Loucy (cell line): Measurements from ENCODE around the gene PIGBOS1.

Experiments used
- H2AFZ ChIP-seq: fragments of 200-600 bp; sonication (generic); 2 replicates; pipeline ENCODE4 v1.6.0; 2016; ENCODE audit warnings: antibody characterized with exemption, mild to moderate bottlenecking, low read length, moderate library complexity
- H3F3A ChIP-seq: fragments of 200-600 bp; 2 replicates; pipeline ENCODE4 v1.6.0; 2016; ENCODE audit warnings: antibody characterized with exemption, low read depth, mild to moderate bottlenecking
- H3K27me3 ChIP-seq: fragments of 200-600 bp; sonication (generic); 2 replicates; pipeline ENCODE4 v1.6.1; 2014; ENCODE audit warnings: low read length, mild to moderate bottlenecking; ENCODE audit not compliant: insufficient read depth, poor library complexity, severe bottlenecking
- H3K36me3 ChIP-seq: fragments of 200-600 bp; sonication (generic); 2 replicates; pipeline ENCODE4 v1.6.1; 2016; ENCODE audit warnings: low read length; ENCODE audit not compliant: insufficient read depth
- H3K4me1 ChIP-seq: fragments of 200-600 bp; sonication (generic); 2 replicates; pipeline ENCODE4 v1.5.1; 2014; ENCODE audit warnings: low read length, mild to moderate bottlenecking; ENCODE audit not compliant: insufficient read depth, poor library complexity, severe bottlenecking
- H3K4me2 ChIP-seq: fragments of 200-600 bp; sonication (generic); 2 replicates; pipeline ENCODE4 v1.6.0; 2014; ENCODE audit warnings: antibody characterized with exemption, low read length, low read depth, mild to moderate bottlenecking; ENCODE audit not compliant: poor library complexity, severe bottlenecking
- H3K4me3 ChIP-seq: fragments of 200-600 bp; sonication (generic); 2 replicates; pipeline ENCODE4 v1.5.1; 2014; ENCODE audit warnings: low read length, mild to moderate bottlenecking, mixed read lengths; ENCODE audit not compliant: poor library complexity, severe bottlenecking
- H3K79me2 ChIP-seq: fragments of 200-600 bp; sonication (generic); 2 replicates; pipeline ENCODE4 v1.6.1; 2014; ENCODE audit warnings: low read length; ENCODE audit not compliant: insufficient read depth
- H3K9ac ChIP-seq: fragments of 200-600 bp; sonication (generic); 2 replicates; pipeline ENCODE4 v1.6.0; 2014; ENCODE audit warnings: mild to moderate bottlenecking, low read depth, low read length, moderate library complexity; ENCODE audit not compliant: poor library complexity, severe bottlenecking
- H3K9me2 ChIP-seq: fragments of 200-600 bp; sonication (generic); replicated peaks from 2 replicates; pipeline ENCODE4 v1.6.1; 2016; ENCODE audit warnings: low read depth, low read length, mixed read lengths
- H3K9me3 ChIP-seq: fragments of 200-600 bp; sonication (generic); 2 replicates; pipeline ENCODE4 v1.6.1; 2014; ENCODE audit warnings: mild to moderate bottlenecking, antibody characterized with exemption, low read length, low read depth; ENCODE audit not compliant: insufficient read depth
- H4K20me1 ChIP-seq: fragments of 200-600 bp; sonication (generic); 2 replicates; pipeline ENCODE4 v1.6.0; 2014; ENCODE audit warnings: antibody characterized with exemption, low read length, mild to moderate bottlenecking; ENCODE audit not compliant: insufficient read depth, poor library complexity, severe bottlenecking
- EZH2phosphoT487 ChIP-seq: fragments of 200-600 bp; IDR thresholded peaks from 2 replicates; pipeline ENCODE4 v1.6.1; 2018; ENCODE audit warnings: antibody characterized with exemption, mild to moderate bottlenecking, moderate library complexity, borderline replicate concordance
- TF ChIP-seq, protein P1 (sequence below): fragments of 200-600 bp; sonication (generic); conservative IDR thresholded peaks from 2 replicates; pipeline ENCODE4 v1.5.1; 2014; ENCODE audit warnings: mild to moderate bottlenecking, antibody characterized with exemption, low read length

The PIGBOS1 gene

DNA sequence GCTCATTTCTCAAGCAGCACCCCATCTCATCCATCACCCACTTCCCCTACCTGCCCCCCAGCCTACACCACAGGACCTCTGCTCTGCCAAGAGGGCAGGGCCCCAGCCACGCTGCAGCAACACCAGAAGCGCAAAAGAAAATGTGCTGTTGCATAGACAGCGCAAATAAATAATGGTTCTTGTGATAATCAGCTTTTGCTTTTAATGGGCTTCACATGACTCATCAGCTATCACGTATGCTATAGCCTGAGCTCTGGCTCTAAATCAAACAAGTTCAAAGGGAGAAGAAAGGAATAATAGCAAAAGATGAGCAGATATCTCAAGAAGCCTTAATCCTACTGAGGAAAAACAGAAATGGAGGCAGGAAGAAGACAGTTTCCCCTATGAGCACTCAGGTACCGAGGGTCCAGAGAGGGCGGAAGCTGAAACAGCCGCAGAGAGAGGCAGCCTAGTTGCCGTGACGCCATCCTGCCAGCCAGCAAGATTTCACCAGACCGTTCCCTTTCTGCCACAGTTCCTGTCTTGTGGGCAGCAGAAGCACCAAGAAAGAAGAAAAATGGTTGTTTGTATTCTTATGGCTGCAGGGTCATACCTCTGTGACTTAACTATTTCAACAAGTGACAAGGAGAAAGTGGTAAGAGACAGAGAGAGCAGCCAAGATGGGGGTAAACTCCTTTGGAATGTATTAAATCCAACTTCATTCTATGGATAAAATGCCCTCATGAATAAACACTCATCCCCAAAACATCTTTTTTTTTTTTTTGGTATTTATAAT lies 51.3 kb downstream of the PIGBOS1 start:
- TF ChIP-seq, protein P1, sequence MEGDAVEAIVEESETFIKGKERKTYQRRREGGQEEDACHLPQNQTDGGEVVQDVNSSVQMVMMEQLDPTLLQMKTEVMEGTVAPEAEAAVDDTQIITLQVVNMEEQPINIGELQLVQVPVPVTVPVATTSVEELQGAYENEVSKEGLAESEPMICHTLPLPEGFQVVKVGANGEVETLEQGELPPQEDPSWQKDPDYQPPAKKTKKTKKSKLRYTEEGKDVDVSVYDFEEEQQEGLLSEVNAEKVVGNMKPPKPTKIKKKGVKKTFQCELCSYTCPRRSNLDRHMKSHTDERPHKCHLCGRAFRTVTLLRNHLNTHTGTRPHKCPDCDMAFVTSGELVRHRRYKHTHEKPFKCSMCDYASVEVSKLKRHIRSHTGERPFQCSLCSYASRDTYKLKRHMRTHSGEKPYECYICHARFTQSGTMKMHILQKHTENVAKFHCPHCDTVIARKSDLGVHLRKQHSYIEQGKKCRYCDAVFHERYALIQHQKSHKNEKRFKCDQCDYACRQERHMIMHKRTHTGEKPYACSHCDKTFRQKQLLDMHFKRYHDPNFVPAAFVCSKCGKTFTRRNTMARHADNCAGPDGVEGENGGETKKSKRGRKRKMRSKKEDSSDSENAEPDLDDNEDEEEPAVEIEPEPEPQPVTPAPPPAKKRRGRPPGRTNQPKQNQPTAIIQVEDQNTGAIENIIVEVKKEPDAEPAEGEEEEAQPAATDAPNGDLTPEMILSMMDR: no peak
- TF ChIP-seq EZH2phosphoT487: no peak
- no peaks in the 10 kb centered on the region for H3K9me3 ChIP-seq
- H3F3A ChIP-seq: no peaks in the 10 kb centered on the region
- peak overlapping the region; percentile 78 for H3K4me2 ChIP-seq
- peaks cover 62% of the 10 kb centered on the region for H3K4me1 ChIP-seq
- no peaks in the 10 kb centered on the region for H3K9me2 ChIP-seq
- H3K4me3 ChIP-seq: peak overlapping the region; percentile 66
- no peaks in the 10 kb centered on the region for H3K27me3 ChIP-seq
- peaks cover 92% of the 10 kb centered on the region for H3K79me2 ChIP-seq
- peaks cover 15% of the 10 kb centered on the region; the same call in 1 of the 2 replicates for H3K36me3 ChIP-seq
- H4K20me1 ChIP-seq: no peaks in the 10 kb centered on the region
- H2AFZ ChIP-seq: peak overlapping the region; percentile 24
- H3K9ac ChIP-seq: peak overlapping the region; percentile 68
